ENCODE measurements around the gene FCER2. TPM values are rescaled to one million over a fixed set of nuclear protein-coding genes. Genes with fewer than 3 reads are reported as not detected.

FCER2 gene
- total RNA-seq, 1 experiment from 2014 or later: not detected

- Histone ChIP-seq H3K27me3 (ENCODE audit: insufficient read depth, low read length) (no peaks in the 10 kb centered on the region), H2BK12ac (ENCODE audit: insufficient read length, low read depth, low read length) (no peak overlapping the region), H2BK120ac (ENCODE audit: low read depth, low read length, poor library complexity, severe bottlenecking) (no peak overlapping the region), H4K20me1 (ENCODE audit: control insufficient read depth, insufficient read depth, insufficient read length) (no peaks in the 10 kb centered on the region), H3K56ac (ENCODE audit: insufficient read length, low read depth, low read length) (no peak overlapping the region), H2BK15ac (ENCODE audit: low read depth, low read length) (no peak overlapping the region), H3K9ac (ENCODE audit: extremely low read depth, insufficient read length, low read length) (no peak overlapping the region), H4K5ac (ENCODE audit: insufficient read length, low read depth, low read length) (no peak overlapping the region), H3K4me1 (ENCODE audit: insufficient read depth, low read length) (no peaks in the 10 kb centered on the region), H2BK20ac (ENCODE audit: low read depth, low read length, poor library complexity, severe bottlenecking) (no peak overlapping the region), H3K79me2 (ENCODE audit: insufficient read depth, low read length) (no peaks in the 10 kb centered on the region), H3K27ac (ENCODE audit: insufficient read length, low read depth, low read length) (no peak overlapping the region), H3K9me3 (ENCODE audit: control insufficient read depth, low read depth, low read length) (no peaks in the 10 kb centered on the region), H3K18ac (ENCODE audit: insufficient read length, low read depth, low read length) (no peak overlapping the region), H4K8ac (replicated peaks; ENCODE audit: insufficient read length, low read depth, low read length) (no peak overlapping the region), H3K23ac (ENCODE audit: insufficient read length, low read depth, low read length) (no peak overlapping the region), H2AK5ac (ENCODE audit: insufficient read length, low read length) (no peak overlapping the region), H2BK5ac (ENCODE audit: insufficient read length, low read length) (no peak overlapping the region), H3K79me1 (ENCODE audit: insufficient read depth, low read depth, low read length, poor library complexity, severe bottlenecking) (no peaks in the 10 kb centered on the region), H3K14ac (ENCODE audit: insufficient read depth, low read length) (no peak overlapping the region; the same call in 1 of the 2 replicates), H4K91ac (ENCODE audit: insufficient read length, low read depth, low read length) (no peak overlapping the region), H3K4me2 (ENCODE audit: insufficient read depth, insufficient read length, low read length) (no peak overlapping the region), H3K4ac (ENCODE audit: low read depth, low read length) (no peak overlapping the region), H3K23me2 (ENCODE audit: insufficient read length, low read depth, low read length, poor library complexity, severe bottlenecking) (no peaks in the 10 kb centered on the region), H2AFZ (ENCODE audit: low read length) (no peak overlapping the region), H3T11ph (ENCODE audit: low read length) (no peak overlapping the region)
- peaks cover 8 to 18% of the 10 kb centered on the region in 2 experiments for H3K4me1 Mint-ChIP-seq
- peak; percentile 47 for DNase-seq
- TF ChIP-seq CTCF (conservative IDR thresholded peaks at IDR 0.05): no peak
- no CpG with 5 or more reads among the region's 8 CpGs for WGBS (ENCODE audit: extremely low coverage, insufficient read length, low lambda C conversion rate)
- no peaks in the 10 kb centered on the region; a peak in 1 of 7 replicates for H3K36me3 Mint-ChIP-seq (ENCODE audit: insufficient read depth in 1 of 3, low read depth in 3 of 3)
- no peaks in the 10 kb centered on the region for H3K9me3 Mint-ChIP-seq
- peaks cover 55% of the 10 kb centered on the region for H3K27me3 Mint-ChIP-seq (ENCODE audit: low read depth)
- no peak overlapping the region for H3K4me3 Mint-ChIP-seq
- 0 out of 7 replicates have a peak overlapping the region, but pooled peaks of 1 of the 3 experiments have one; percentile 22 for H3K27ac Mint-ChIP-seq
Measured at GRCh38 chr19:7703332-7703731, 1.4 kb upstream of the FCER2 start.
